ENCODE results near the gene SLIT3.
"Not testable (repeated sequence)": the region's sequence is repeated elsewhere in the genome, so short reads cannot be mapped to it uniquely, and the experiment has no call there.

Gene SLIT3

DNA sequence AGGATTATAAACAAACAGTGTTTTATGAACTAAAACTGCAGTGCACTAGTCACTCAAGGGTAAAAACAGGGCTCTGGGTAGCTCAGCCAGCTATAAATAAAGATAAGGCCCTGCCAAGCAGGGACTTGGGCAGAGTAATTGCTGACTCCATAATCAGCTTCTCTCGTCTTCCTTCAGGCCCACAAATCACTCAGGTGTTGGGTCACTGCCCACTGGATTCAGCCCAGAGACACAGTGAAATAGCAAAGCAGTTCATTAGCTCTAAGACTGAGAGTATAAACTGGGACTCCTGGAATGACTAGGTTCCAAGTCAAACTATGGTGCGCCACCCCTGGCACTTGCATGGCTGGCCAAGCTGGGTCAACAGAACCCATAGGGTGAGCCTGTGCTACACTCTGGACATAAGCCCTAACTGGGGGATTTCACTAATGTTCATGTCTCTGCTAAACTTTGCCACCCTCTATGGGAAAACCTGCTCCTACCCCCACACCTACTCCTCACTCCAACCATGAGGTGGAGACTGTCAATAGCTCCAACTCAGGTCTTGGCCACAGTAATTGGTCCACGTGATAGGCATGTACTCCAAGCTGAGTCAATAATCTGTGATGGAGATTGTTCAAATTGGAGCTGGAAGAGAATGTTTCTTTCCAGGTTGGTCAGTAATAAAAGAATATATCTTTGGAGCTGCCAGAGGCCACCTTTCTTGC lies 158.5 kb downstream of the SLIT3 start:
- no peak for DNase-seq (ENCODE audit: low read depth)

DNA sequence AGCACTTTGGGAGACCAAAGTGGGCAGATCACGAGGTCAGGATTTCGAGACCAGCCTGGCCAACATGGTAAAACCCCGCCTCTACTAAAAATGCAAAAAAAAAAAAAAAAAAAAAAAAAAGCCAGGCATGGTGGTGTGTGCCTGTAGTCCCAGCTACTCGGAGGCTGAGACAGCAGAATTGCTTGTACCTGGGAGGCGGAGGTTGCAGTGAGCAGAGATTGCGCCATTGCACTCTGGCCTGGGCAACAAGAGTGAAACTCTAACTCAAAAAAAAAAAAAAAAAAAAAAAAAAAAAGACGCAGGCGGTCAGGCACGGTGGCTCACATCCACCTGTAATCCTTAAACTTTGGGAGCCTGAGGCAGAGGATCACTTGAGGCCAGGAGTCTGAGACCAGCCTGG lies 160.7 kb downstream of the SLIT3 start:
- DNase-seq (ENCODE audit: low read depth): not testable (repeated sequence)

GRCh38 chr5:169139480-169140050 lies 161.4 kb downstream of the SLIT3 start:
- DNase-seq (ENCODE audit: low read depth): no peak

GRCh38 chr5:169133531-169133930 lies 167.4 kb downstream of the SLIT3 start:
- no peak for DNase-seq (ENCODE audit: low read depth)

DNA sequence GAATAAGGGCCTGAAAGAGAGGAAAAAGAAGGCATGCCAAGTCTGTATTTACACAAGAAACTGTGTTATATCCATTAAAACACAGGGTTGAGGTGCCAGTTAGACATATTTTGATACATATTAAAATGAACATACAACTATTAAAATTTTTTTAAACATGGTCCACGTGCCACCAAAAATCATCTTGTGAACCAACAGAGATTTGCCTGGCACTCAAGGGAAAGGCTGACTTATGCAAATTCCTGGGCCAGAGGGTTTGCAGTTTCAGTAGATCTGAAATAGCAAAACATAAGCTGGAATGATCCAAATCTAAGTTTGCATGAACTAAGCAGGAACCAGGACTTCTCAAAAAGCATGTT lies 168.7 kb downstream of the SLIT3 start:
- DNase-seq (ENCODE audit: low read depth): no peak

DNA sequence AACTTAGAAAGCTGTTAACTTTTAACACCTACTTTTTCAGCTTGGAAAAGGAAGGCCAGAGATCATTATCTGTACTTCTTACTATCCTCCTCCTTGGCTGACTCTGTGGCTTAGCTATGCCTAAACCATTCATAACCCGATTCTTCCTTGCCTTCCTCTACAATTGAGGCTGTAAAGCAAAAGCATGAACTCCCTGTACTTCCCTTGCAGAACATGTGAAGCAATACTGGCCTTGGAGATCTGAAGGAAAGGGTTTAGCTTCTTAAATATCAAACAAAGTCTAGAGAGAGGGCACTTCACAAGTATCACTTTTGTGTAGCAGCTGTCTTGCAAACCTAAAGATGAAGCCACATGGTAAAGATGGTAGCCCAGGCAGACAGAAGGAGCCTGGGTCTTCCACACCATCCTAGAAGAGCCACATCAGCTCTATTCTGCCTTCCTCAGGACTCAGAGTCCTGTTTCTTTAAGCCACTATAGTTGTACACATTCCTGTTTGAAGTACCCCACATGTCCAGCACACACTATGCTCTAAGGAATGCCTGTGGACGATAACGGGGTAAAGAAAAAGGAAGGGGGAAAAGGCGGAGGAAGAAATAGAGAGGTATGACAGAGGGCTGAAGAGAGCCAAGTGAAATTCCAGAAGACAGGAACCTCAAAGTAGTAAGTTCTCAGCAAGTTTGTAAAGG lies 169.2 kb downstream of the SLIT3 start:
- no peak for DNase-seq (ENCODE audit: low read depth)

DNA sequence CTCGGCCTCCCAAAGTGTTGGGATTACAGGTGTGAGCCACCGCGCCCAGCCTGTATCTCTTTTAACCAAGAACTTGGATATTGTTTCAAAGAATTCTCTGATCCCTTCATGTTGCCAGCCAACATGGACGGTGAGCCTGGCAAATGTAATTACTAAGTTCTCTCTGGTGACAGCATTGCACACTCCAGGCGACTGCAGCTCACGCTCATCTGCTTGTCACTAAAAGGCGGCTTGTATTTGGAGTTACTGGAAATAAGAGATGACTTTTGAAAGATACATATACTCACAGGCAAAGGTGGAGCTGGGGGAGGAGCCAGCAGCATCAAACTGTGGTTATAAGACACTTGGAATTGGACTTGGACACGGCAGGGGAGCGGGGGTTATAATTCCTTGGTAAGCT lies 172.3 kb downstream of the SLIT3 start:
- no peak for DNase-seq (ENCODE audit: low read depth)

GRCh38 chr5:169127431-169127830 lies 173.5 kb downstream of the SLIT3 start:
- DNase-seq (ENCODE audit: low read depth): no peak

DNA sequence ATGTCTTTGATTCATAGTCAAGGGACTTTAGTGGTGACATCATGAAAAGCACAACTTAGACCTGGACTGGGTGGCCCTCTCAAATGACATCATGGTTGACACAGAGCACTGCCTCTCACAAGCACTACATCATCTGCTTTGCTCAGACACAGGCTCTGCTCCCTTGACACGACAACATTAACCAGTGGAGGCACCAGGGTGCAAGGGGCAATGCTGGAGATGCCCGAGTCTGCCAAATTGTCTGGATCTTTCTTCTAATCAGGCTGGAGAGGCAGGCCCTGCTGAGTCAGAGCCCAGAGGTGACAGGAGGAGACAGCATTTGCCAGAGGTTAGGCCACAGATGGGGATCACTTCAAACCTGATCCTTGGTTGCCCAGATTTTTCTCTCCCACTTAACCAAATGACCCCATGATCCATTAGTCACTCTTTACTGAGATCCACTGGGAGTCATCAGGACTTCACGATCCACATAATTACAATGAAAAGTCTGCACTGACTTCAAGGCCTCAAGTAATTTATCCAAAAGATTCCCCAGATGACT lies 174.4 kb downstream of the SLIT3 start:
- no peak for DNase-seq (ENCODE audit: low read depth)

GRCh38 chr5:169125571-169125970 lies 175.4 kb downstream of the SLIT3 start:
- DNase-seq (ENCODE audit: low read depth): no peak

DNA sequence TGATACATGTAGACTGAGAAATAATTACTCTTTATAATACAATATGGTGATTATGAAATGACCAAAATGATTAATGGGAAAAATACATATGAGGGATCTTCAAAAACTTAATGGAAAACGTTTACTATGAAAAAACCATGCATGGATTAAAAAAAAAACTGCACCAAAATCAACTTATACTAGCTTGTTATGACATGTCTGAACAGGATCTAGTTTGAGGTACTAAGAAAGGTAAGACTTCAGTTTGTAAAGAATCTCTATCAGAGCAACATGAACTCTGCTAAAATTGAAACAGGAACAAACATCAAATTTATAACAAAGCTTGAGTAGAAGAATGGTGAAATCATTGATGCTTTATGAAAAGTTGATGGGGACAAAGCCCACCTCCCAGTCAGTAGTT lies 178.0 kb downstream of the SLIT3 start:
- DNase-seq (ENCODE audit: low read depth): no peak

GRCh38 chr5:169121630-169122420 lies 179.1 kb downstream of the SLIT3 start:
- no peak for DNase-seq (ENCODE audit: low read depth)

DNA sequence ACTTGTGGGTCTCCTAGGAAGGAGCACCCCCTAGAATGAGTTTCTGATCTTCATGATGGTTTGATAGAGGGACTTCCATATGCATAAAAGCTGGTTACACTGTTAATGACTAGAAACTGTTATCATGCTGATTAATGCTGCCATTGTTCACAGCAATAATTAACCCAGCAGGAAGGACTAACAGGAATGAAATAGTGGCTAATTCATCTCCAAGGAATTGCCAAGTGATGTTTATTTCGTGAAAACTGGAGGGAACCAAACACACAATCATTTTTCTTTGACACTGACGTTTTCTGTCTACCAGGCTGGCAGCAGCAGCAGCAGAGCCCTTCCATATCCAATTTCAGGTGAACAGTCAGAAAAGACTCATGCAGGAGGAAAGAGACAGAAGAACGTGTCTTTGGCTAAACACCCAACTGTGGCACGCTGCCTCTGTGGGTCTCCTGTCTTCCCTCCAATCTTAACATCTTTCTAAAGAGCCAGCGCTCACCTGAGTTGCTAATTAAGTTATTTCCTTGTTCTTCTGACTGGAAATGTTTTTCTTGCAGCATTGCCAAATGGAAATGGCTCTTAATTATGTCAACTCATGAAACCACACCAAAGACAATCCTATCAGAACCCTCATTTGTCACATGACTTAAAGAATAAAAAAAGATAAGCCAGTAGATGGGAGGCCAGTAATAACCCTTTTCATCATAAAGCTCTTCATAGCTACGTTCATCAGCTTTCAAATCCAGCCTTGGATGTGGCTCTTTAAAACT lies 181.5 kb downstream of the SLIT3 start:
- DNase-seq (ENCODE audit: low read depth): no peak

GRCh38 chr5:169116961-169117461 lies 183.9 kb downstream of the SLIT3 start:
- DNase-seq (ENCODE audit: low read depth): no peak

- no peak for DNase-seq (ENCODE audit: low read depth)
These were observed 185.3 kb downstream of the SLIT3 start for GRCh38 chr5:169115461-169116124.

- no peak for DNase-seq (ENCODE audit: low read depth)
These were observed 186.4 kb downstream of the SLIT3 start for GRCh38 chr5:169114466-169115065.

- no peak for DNase-seq (ENCODE audit: low read depth)
These were observed 188.9 kb downstream of the SLIT3 start for GRCh38 chr5:169112016-169112415.

GRCh38 chr5:169106911-169107706 lies 193.8 kb downstream of the SLIT3 start:
- DNase-seq (ENCODE audit: low read depth): no peak

GRCh38 chr5:169105582-169105981 lies 195.4 kb downstream of the SLIT3 start:
- not testable (repeated sequence) for DNase-seq (ENCODE audit: low read depth)
